SIG-M5 treated with dmso at 0.1 percent for 504 hours (cell line): Measurements from ENCODE around the gene EXOC4.
A peak's percentile ranks its signal among the peaks of the same experiment; 100 is the strongest.

Experiments
- DNase-seq: peaks from one replicate; lab custom pipeline; 2025; ENCODE audit not compliant: unreplicated experiment; lab: John Stamatoyannopoulos, UW

EXOC4 gene

DNA sequence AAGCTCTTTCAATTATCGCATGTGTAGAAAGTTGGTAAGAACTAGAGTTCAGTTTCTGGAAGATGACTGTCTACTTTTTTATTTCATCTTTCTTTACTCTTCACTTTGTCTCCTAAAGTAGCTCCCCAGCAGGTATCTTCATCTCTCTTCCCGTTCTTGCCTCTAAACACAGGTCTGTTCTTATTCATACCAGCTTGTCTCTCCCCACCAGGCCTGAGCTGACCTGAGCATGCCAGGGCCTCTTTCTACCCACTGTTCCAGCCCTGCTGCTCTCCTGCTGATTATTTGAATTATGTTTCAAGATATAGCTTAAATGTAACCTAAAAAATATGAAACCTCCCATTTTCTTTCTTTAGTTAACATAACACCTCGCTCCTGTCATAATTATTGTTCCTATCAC, 488.2 kb downstream of the EXOC4 start:
- DNase-seq: no peak

GRCh38 chr7:133741703-133742102, 488.8 kb downstream of the EXOC4 start:
- no peak for DNase-seq

DNA sequence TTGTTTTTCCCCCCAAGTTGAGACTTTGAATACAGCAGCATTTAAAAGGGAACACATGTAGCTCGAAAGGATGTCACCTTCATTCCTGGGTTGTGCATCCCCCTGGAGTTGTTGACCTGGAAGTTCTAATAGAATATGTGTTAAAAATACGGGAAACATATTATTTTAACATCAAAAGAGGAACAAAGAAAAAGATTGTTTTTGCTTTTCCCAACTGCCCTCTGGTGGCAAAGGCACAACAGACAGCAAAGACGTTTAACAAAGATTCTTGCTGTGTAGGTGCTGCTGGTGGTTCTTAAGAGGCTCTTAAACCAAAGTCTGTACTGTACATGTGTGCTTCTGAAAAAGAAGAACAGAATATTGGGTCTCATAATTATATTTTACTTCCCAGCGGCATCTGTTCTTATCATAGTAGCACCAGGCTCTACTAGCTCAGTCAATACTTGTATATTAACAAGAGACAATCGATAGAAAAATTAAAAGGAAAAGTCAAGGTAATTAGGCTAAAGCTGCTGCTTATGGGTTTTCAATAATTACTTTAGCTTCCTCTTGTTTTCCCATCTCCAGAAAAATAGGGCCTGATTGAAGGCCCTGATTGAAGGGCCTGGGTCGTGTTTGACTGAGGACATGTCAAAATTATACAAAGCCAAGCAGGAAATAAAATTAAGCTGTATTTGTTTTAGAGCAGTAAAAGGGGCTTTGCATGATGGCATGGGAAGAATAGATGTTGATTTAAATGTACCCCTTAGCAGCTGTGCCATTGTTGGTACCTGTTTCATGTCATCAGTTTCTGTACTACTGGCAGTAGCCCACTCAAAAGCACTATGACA, 490.0 kb downstream of the EXOC4 start:
- DNase-seq: peak; percentile 18

GRCh38 chr7:133744451-133744850, 491.6 kb downstream of the EXOC4 start:
- no peak for DNase-seq

- DNase-seq: no peak
Measured at GRCh38 chr7:133746305-133746704, 493.4 kb downstream of the EXOC4 start.

DNA sequence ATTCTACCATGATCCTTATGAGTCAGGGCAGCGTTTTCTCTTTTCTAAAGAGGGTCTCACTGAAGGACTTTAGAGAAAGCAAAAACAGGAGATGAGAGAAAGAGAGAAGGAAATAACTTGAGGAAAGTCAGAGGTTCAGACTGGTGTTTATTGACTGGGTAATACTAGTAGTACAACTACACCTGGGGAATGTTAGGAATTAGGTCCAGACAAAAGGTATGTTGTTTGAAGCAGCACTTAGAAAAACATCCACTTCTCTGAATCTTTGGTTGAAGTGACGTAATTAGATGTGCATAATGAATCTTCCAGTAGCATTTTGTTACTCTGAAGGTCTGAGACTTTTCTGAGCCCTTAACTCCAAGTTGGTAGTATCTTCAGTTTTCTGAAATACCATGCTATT, 494.0 kb downstream of the EXOC4 start:
- no peak for DNase-seq

DNA sequence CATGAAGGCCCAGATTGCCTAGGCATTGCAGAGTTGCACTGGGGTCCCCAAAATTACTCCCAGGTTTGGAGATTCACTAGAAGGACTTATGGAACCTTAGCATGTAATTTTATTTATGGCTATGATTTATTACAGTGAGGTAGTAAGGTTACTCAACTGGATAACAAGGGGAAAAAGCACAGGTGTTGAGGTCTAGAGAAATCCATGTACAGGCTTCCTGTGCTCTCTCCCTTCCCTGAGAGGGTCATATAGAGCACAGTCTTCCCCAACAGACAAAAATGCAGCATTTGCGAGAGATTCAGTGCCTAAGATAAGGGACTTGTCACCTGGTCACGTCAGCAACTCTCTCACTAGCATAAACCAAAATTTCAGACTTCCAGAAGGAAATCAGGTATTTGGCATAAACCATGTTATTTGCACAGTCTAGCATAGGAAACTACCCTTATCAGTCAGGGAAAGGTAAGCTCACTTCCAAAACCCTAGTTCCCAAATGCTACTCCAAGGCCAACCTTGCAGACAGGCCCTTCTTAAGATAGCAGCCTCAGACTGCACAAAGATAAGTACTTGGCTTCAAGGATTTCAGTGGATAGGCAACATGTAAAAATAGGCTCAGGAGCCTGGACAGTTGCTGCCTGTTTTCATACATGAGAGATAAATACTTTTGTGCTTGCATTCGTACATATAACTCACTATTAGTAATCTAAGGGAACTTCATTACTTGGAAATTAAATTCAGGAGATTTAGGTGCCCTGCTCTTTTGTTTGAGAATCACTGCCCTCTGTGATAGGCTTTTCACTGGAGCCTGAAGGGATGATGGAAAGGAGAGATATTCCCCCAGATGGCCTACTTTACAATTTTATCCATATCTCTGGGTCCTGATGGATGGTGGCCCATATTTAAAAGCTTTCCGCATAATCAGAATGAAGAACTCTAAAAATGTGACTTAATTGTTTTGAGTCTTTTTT, 495.8 kb downstream of the EXOC4 start:
- no peak for DNase-seq

- DNase-seq: no peak
Measured at GRCh38 chr7:133750287-133750686, 497.4 kb downstream of the EXOC4 start.

DNA sequence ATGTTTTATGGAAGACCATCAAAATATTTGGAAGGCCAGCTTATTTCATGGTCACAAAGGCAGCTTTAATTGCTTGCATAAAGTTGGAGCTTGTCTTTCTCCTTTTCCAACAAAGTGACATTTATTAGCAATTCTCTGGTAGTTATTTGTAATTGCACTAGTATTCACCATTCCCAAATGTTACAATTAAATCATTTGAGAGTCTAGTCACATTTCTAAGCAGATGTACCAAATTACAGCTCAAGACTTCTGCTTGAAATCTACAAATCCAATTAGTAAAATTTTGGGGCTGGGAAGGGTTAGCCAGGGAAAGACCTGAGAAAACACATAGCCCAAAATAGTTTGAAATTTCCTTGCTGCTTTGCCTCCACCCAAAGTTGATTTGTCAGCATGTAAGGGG, 498.2 kb downstream of the EXOC4 start:
- DNase-seq: no peak

- no peak for DNase-seq
Measured at GRCh38 chr7:133753513-133753912, 500.6 kb downstream of the EXOC4 start.

- DNase-seq: no peak
Measured at GRCh38 chr7:133754708-133755107, 501.8 kb downstream of the EXOC4 start.

DNA sequence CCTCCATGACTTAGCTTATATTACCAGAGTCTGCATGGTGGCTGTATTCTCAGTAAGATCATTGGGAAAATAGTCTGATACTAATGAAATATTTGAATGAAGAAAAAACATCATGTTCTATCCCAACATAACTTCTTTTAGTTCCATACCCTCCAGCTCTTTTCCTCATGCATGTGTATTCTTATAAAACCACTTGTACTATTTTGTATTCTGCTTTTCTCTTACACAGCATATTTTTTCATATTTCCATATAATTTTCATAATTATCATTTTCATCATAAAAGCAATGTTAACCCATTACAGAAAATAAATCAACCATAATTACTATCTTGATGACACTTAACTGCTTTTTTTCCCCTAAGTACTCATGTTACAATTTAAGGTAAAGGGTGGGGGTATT, 503.0 kb downstream of the EXOC4 start:
- DNase-seq: no peak

DNA sequence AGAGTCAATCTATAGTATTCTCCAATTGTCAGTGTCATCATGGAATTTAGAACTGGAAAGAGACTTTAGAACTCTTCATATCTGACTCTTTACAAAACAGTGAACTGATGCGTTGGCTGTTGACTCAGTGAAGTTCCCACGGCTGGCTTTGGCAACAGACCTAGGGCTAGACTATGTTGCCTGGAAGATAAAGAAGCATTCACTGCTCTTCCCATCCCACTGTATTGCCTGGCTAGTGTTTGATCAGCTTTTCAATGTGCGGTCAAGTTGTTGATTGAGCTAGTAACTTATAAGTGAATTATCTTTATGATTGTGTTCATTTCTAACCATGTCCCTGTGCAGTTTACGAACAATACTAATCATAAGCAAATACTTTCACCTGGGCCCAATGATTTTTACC, 508.6 kb downstream of the EXOC4 start:
- no peak for DNase-seq

- DNase-seq: no peak
Measured at GRCh38 chr7:133763076-133763640, 510.3 kb downstream of the EXOC4 start.

DNA sequence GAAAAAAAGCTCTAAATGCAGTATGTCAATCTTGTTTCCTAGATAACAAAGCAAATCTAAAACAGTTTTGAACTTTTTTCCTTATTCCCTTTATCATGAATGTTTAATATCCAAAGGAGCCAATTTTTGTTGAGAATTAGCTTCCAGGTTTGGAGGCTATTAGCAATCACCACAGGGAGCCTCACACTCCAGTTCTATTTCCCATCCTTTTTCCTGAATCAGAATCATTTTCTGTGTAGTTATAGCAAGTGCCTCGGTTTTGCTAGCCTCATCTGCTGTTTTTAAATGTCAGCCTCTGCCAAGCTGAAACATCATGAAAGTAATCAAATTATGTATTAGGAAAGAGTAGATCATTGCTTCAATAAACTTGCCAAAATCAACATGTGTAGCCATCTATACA, 516.8 kb downstream of the EXOC4 start:
- no peak for DNase-seq

DNA sequence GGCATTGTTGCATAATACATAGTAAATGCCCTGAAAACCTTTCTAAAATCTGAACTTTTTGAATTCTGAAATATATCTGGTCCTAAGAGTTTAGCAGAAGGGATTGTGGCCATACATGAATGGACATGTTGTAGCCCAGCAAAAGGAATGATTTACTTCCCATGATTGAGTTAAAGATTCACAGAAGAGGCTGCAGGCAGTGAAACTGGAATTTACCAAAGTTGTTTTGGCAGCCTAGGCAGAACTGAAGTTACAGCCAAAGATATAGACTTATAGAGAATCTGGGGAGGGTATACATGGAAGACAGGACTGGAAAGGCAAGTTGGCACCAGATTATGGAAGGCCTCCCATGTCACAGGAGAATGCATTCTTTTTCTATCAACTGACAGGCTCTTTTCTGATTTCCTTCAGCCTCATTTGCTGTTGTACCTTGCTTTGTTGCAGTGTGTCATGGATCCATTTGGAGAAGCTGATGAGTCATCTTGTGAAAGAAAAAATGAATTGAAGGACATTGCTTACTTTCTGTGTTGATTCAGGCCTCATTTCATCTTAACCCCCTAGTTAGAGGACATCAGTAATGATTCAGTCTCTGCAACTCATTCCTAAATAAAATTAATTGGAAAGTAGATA, 518.1 kb downstream of the EXOC4 start:
- no peak for DNase-seq

DNA sequence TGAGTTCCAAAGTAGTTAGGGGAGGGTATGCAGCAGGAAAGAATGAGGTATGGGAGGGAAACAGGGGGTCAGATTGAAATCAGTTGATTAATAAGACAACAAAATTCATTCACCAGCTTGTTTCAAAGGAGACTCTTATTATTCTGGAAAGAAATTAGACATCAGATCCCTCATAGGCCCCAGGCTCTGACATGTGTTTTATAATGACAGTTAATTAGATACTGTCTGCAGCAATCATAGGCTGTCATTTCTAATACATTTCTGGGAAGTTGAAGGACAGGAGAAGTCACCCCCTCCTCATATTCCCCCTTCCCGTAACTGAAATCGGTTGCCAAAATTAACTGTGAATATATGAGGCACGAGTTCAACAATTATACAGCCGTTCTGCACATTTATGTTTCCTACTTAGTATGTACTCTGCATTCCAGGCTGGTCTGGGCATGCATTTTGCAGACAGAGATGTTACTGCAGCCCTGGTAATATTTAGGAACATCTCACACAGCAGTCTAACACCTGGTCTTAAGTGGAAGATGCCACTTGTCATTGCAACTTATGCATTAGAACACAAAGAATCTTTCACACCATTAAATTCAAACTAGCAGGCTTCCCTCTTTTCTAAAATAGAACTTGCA, 519.0 kb downstream of the EXOC4 start:
- no peak for DNase-seq

- no peak for DNase-seq
Measured at GRCh38 chr7:133773601-133774000, 520.7 kb downstream of the EXOC4 start.

GRCh38 chr7:133775201-133775600, 522.3 kb downstream of the EXOC4 start:
- DNase-seq: no peak

DNA sequence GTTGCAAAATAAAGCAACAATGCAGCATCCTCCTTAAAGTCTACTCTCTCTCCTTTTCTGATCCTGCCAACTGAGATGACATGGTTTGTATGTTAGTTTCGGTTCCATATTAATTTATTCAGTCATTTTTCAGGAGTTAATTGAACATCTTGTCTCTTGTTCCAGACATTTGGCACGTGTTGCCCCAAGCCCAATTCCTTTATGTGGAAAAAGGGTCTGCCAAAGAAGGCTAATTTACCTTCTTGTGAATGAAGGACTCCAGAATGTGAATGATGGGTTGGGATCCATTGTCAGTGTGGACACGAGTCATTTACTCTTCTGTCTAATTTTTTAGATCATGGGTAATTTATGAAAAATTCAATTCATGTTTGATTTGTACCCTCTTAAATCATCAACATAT, 523.4 kb downstream of the EXOC4 start:
- no peak for DNase-seq

DNA sequence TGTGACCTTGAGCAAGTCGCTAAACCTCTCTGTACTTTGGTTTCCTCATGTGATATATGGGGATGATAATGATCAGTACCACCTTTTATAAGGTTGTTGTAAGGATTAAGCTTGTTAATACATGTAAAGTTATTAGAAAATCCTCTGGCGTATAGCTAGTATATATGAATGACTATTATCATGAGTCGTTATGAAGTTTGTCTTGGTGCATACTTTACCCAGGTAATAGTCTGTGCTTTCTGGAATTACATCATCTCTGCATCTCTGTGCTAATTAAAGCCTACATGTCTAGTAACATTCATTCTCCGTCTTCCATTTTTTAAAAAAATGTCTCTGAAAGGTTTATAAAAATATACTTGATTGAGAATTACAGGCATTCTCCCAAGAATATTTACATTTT, 524.8 kb downstream of the EXOC4 start:
- DNase-seq: no peak
